WTC11 (cell line): ENCODE results near the gene TSPAN18. TPM values are rescaled to one million over a fixed set of nuclear protein-coding genes. Genes with fewer than 3 reads are reported as not detected.

Experiments used
- ATAC-seq: fragments of 200-7000 bp; cut with Tn5 transposase; 2 replicates; pipeline ENCODE4 v1.10.0; 2021; ENCODE audit warnings: mild to moderate bottlenecking, moderate library complexity
- CTCF ChIA-PET: fragments of 300-600 bp; sonication (Branson Sonifier 250); formaldehyde crosslinking; loops from one replicate; lab custom pipeline; 2021; ENCODE audit warnings: antibody characterized with exemption; lab: Charles Lee
- POLR2A ChIA-PET: fragments of 350-600 bp; sonication (Branson Sonifier 250); formaldehyde crosslinking; loops from one replicate; lab custom pipeline; 2021; ENCODE audit warnings: antibody characterized with exemption; lab: Charles Lee
- DNase-seq: peaks from one replicate; pipeline ENCODE4 v3.0.0; 2021; ENCODE audit warnings: low spot score
- H3K27ac Mint-ChIP-seq: 2 replicates; pipeline ENCODE4 v1.8.0; 2021; ENCODE audit warnings: mixed read lengths
- H3K27me3 Mint-ChIP-seq: 2 replicates; pipeline ENCODE4 v1.8.0; 2021; ENCODE audit warnings: low read depth, mild to moderate bottlenecking, moderate library complexity, mixed read lengths
- H3K36me3 Mint-ChIP-seq: 2 replicates; pipeline ENCODE4 v1.8.0; 2021; ENCODE audit warnings: mixed read lengths
- H3K4me1 Mint-ChIP-seq: 2 replicates; pipeline ENCODE4 v1.8.0; 2022; ENCODE audit warnings: mixed read lengths
- H3K4me3 Mint-ChIP-seq: 2 replicates; pipeline ENCODE4 v1.8.0; 2021; ENCODE audit warnings: mild to moderate bottlenecking, moderate library complexity, mixed read lengths
- H3K9me3 Mint-ChIP-seq: 2 replicates; pipeline ENCODE4 v1.8.0; 2021; ENCODE audit warnings: mixed read lengths
- ATF6 ChIP-seq: sonication (generic); formaldehyde crosslinking; IDR thresholded peaks from 2 replicates; pipeline ENCODE4 v1.8.1; 2023; ENCODE audit warnings: mild to moderate bottlenecking, missing genetic modification reagents
- CREM ChIP-seq: sonication (generic); formaldehyde crosslinking; IDR thresholded peaks from 2 replicates; pipeline ENCODE4 v1.8.1; 2022; ENCODE audit warnings: mild to moderate bottlenecking, missing genetic modification reagents, moderate library complexity
- ERG ChIP-seq: fragments of 250-450 bp; sonication (Bioruptor Pico); IDR thresholded peaks from 2 replicates; pipeline ENCODE4 v1.8.0; 2021; ENCODE audit warnings: mild to moderate bottlenecking
- ESRRA ChIP-seq: sonication (generic); formaldehyde crosslinking; IDR thresholded peaks from 2 replicates; pipeline ENCODE4 v1.8.1; 2022; ENCODE audit warnings: mild to moderate bottlenecking, missing genetic modification reagents, borderline replicate concordance
- FOXP1 ChIP-seq: sonication (generic); formaldehyde crosslinking; IDR thresholded peaks from 2 replicates; pipeline ENCODE4 v1.8.0; 2022; ENCODE audit warnings: missing genetic modification reagents, mild to moderate bottlenecking, moderate library complexity, borderline replicate concordance
- GRHL2 ChIP-seq: fragments of 250-450 bp; sonication (Bioruptor Pico); IDR thresholded peaks from 2 replicates; pipeline ENCODE4 v1.8.0; 2022; ENCODE audit warnings: mild to moderate bottlenecking, moderate library complexity; ENCODE audit not compliant: insufficient replicate concordance, severe bottlenecking
- JUN ChIP-seq: sonication (generic); formaldehyde crosslinking; IDR thresholded peaks from 2 replicates; pipeline ENCODE4 v1.8.0; 2023; ENCODE audit warnings: mild to moderate bottlenecking, missing genetic modification reagents
- MLX ChIP-seq: sonication (generic); formaldehyde crosslinking; IDR thresholded peaks from 2 replicates; pipeline ENCODE4 v1.8.1; 2023; ENCODE audit warnings: mild to moderate bottlenecking, missing genetic modification reagents, moderate library complexity
- SOX15 ChIP-seq: fragments of 250-450 bp; sonication (Bioruptor Pico); IDR thresholded peaks from 2 replicates; pipeline ENCODE4 v1.9.0; 2021; ENCODE audit warnings: mild to moderate bottlenecking
- SP1 ChIP-seq: sonication (generic); formaldehyde crosslinking; conservative IDR thresholded peaks from 2 replicates; pipeline ENCODE4 v1.8.1; 2022; ENCODE audit warnings: missing genetic modification reagents
- TEAD1 ChIP-seq: sonication (generic); formaldehyde crosslinking; IDR thresholded peaks from 2 replicates; pipeline ENCODE4 v1.8.0; 2022; ENCODE audit warnings: mild to moderate bottlenecking, missing genetic modification reagents
- ZNF425 ChIP-seq: fragments of 250-450 bp; sonication (Bioruptor Pico); conservative IDR thresholded peaks from 2 replicates; pipeline ENCODE4 v1.9.0; 2021; ENCODE audit warnings: mild to moderate bottlenecking
- ZNF671 ChIP-seq: fragments of 250-450 bp; sonication (Bioruptor Pico); IDR thresholded peaks from 2 replicates; pipeline ENCODE4 v1.8.0; 2021; ENCODE audit warnings: mild to moderate bottlenecking
- total RNA-seq: library from RNA; stranded (reverse); gene quantifications from 3 replicates; pipeline ENCODE4 v1.2.3, GENCODE V29; 2021
- TF ChIP-seq, protein P1 (sequence below): sonication (generic); formaldehyde crosslinking; IDR thresholded peaks from 2 replicates; pipeline ENCODE4 v1.8.1; 2022; ENCODE audit warnings: mild to moderate bottlenecking, missing genetic modification reagents, moderate library complexity, borderline replicate concordance
- TF ChIP-seq, protein P2 (sequence below): sonication (generic); formaldehyde crosslinking; IDR thresholded peaks from 2 replicates; pipeline ENCODE4 v1.8.0; 2022; ENCODE audit warnings: mild to moderate bottlenecking, missing genetic modification reagents

Gene TSPAN18
- total RNA-seq, 1 experiment from 2014 or later = 44.7 TPM

DNA sequence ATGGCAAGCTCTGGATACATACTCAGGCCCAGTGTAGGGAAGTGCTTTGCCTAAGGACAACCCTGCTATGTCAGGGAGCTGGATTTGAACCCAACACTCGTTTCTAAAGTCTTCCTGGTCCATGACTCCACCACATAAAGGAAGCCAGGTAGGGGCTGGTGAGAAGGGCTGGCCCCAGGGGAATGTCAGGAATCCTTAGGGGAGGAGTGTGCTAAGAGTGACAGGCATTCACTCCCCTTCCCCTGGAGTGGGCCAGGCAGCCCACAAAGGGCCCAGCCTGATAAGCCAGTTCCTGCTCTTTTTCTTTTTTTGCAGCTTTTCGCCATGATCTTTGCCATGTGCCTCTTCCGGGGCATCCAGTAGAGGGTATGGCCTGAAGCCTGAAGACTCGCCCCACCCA lies 202.1 kb downstream of the TSPAN18 start:
- ATAC-seq (peak; percentile 69), DNase-seq (peak; percentile 46)
- no peak overlapping the region for H3K27ac Mint-ChIP-seq
- peaks cover 28% of the 10 kb centered on the region for H3K4me1 Mint-ChIP-seq
- H3K27me3 Mint-ChIP-seq = no peaks in the 10 kb centered on the region; the same call in 1 of the 2 replicates
- no peaks in the 10 kb centered on the region for H3K9me3 Mint-ChIP-seq
- H3K4me3 Mint-ChIP-seq = no peak overlapping the region
- ChIA-PET POLR2A (interaction anchor here (0.9 kb wide), 1 partner anchor 171 kb away, joined by 4 read pairs; no protein-coding TSS in a partner anchor), CTCF (interaction anchor here (0.7 to 8.3 kb wide), 30 partner anchors 10 to 411 kb away, joined by 3 to 221 read pairs (median 6); partner anchors contain the start of genes CD82 and TP53I11)
- peaks cover 8% of the 10 kb centered on the region for H3K36me3 Mint-ChIP-seq
- TF ChIP-seq MLX (CRISPR knock-in tag) (no peak), SP1 (CRISPR knock-in tag) (no peak)

DNA sequence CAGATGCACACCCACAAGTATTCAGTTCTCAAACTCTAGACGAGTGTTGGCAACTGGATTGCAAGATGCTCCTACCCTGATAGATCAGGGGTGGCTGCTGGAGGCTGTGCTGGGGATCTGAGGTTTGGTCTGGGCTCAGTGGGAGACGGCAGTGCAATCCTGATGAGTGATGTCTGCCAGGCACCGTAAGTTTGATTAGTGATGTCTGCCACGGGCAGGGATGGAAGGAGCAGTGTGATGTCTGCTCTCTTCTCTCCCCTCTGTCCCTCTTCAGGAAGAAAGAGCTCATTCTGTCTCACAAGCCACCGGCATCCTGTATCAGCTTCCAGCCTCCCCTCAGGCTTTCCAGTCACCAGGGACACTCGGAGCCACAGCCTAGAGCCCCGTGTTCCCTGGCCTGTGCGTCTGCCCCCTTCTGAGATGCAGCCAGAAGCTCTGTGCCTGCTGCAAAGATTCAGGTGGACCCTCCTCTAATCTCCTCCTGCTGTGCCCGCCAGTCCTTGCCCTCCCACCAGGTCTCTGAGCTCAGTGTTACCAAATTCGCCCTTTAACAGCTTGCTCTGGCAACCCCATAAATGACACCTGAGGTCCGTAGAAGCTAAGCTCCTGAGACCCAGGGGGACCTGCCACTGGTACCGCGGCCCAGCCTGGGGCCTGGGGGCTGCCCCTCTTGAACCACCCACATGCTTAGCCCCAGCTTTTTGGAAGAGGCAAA lies 204.0 kb downstream of the TSPAN18 start:
- no peaks in the 10 kb centered on the region; the same call in 1 of the 2 replicates for H3K27me3 Mint-ChIP-seq
- ATAC-seq = no peak
- H3K4me1 Mint-ChIP-seq = peaks cover 28% of the 10 kb centered on the region
- no peak for TF ChIP-seq ZNF425
- no peak overlapping the region for H3K4me3 Mint-ChIP-seq
- ChIA-PET CTCF (interaction anchor here (0.6 to 8.3 kb wide), 22 partner anchors 8 to 314 kb away, joined by 3 to 221 read pairs (median 4); no protein-coding TSS in a partner anchor), POLR2A (interaction anchor here (1.0 to 2.3 kb wide), 2 partner anchors 14 to 175 kb away, joined by 3 to 10 read pairs; no protein-coding TSS in a partner anchor)
- peaks cover 8% of the 10 kb centered on the region for H3K36me3 Mint-ChIP-seq
- H3K27ac Mint-ChIP-seq = peak overlapping the region; percentile 27; the same call in 1 of the 2 replicates
- no peaks in the 10 kb centered on the region for H3K9me3 Mint-ChIP-seq
- no peak for DNase-seq

DNA sequence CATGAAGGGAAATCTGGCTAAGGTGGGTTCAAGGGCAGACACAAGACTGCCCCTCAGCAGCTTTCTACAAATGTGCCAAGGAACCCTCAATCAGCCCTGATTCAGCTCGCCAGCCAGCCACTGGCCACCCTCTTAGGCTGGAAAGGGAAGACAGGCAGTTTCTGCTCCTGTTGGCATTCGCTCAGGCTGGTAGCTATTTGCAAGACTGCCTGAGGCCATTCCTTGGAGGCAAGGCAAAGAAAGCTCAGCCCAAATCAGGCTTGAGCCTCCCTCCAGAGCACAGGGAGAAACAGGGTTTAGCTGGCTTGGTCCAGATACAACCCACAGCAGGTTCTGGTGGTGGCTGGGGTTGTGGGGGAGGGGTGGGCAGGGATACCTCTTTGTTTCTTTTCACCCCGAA lies 204.7 kb downstream of the TSPAN18 start:
- Mint-ChIP-seq H3K27ac (no peak overlapping the region), H3K9me3 (no peaks in the 10 kb centered on the region), H3K36me3 (peaks cover 8% of the 10 kb centered on the region), H3K4me1 (peaks cover 28% of the 10 kb centered on the region), H3K4me3 (no peak overlapping the region), H3K27me3 (no peaks in the 10 kb centered on the region; the same call in 1 of the 2 replicates)
- DNase-seq (no peak), ATAC-seq (no peak)
- TF ChIP-seq ZNF671 (CRISPR knock-in tag) (no peak), SOX15 (CRISPR knock-in tag) (no peak)
- ChIA-PET CTCF (interaction anchor here (0.6 to 8.3 kb wide), 23 partner anchors 7 to 315 kb away, joined by 3 to 221 read pairs (median 4); no protein-coding TSS in a partner anchor), POLR2A (interaction anchor here (1.0 to 2.3 kb wide), 2 partner anchors 13 to 174 kb away, joined by 3 to 10 read pairs; no protein-coding TSS in a partner anchor)

GRCh38 chr11:44934110-44934509 lies 207.3 kb downstream of the TSPAN18 start:
- ChIA-PET POLR2A (no interaction called here), CTCF (interaction anchor here (0.9 to 9.2 kb wide), 3 partner anchors 23 to 176 kb away, joined by 4 to 361 read pairs (median 19); no protein-coding TSS in a partner anchor)
- Mint-ChIP-seq H3K4me1 (peaks cover 19% of the 10 kb centered on the region), H3K27me3 (no peaks in the 10 kb centered on the region; the same call in 1 of the 2 replicates), H3K27ac (0 out of 2 replicates have a peak overlapping the region, but pooled peaks have one; percentile 6), H3K36me3 (peaks cover 8% of the 10 kb centered on the region), H3K4me3 (no peak overlapping the region), H3K9me3 (no peaks in the 10 kb centered on the region)
- ATAC-seq = no peak
- DNase-seq = no peak
- TF ChIP-seq CREM = no peak
- no peak for TF ChIP-seq ATF6 (CRISPR knock-in tag)
- no peak for TF ChIP-seq ESRRA (CRISPR knock-in tag)
- TF ChIP-seq, protein P1, sequence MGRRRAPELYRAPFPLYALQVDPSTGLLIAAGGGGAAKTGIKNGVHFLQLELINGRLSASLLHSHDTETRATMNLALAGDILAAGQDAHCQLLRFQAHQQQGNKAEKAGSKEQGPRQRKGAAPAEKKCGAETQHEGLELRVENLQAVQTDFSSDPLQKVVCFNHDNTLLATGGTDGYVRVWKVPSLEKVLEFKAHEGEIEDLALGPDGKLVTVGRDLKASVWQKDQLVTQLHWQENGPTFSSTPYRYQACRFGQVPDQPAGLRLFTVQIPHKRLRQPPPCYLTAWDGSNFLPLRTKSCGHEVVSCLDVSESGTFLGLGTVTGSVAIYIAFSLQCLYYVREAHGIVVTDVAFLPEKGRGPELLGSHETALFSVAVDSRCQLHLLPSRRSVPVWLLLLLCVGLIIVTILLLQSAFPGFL (CRISPR knock-in tag) = no peak
- TF ChIP-seq, protein P2, sequence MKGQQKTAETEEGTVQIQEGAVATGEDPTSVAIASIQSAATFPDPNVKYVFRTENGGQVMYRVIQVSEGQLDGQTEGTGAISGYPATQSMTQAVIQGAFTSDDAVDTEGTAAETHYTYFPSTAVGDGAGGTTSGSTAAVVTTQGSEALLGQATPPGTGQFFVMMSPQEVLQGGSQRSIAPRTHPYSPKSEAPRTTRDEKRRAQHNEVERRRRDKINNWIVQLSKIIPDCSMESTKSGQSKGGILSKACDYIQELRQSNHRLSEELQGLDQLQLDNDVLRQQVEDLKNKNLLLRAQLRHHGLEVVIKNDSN = no peak
- TF ChIP-seq GRHL2 (CRISPR knock-in tag) = no peak
- no peak for TF ChIP-seq TEAD1
- no peak for TF ChIP-seq JUN (CRISPR knock-in tag)
- no peak for TF ChIP-seq FOXP1 (CRISPR knock-in tag)
- TF ChIP-seq ERG (CRISPR knock-in tag) = no peak
